WTC11 (cell line): ENCODE results near the gene SLC26A11. TPM values are rescaled to one million over a fixed set of nuclear protein-coding genes. Genes with fewer than 3 reads are reported as not detected.

Experiments used
- ATAC-seq: fragments of 200-7000 bp; cut with Tn5 transposase; 2 replicates; pipeline ENCODE4 v1.10.0; 2021; ENCODE audit warnings: mild to moderate bottlenecking, moderate library complexity
- CTCF ChIA-PET: fragments of 300-600 bp; sonication (Branson Sonifier 250); formaldehyde crosslinking; loops from one replicate; lab custom pipeline; 2021; ENCODE audit warnings: antibody characterized with exemption; lab: Charles Lee
- POLR2A ChIA-PET: fragments of 350-600 bp; sonication (Branson Sonifier 250); formaldehyde crosslinking; loops from one replicate; lab custom pipeline; 2021; ENCODE audit warnings: antibody characterized with exemption; lab: Charles Lee
- DNase-seq: peaks from one replicate; pipeline ENCODE4 v3.0.0; 2021; ENCODE audit warnings: low spot score
- H3K27ac Mint-ChIP-seq: 2 replicates; pipeline ENCODE4 v1.8.0; 2021; ENCODE audit warnings: mixed read lengths
- H3K27me3 Mint-ChIP-seq: 2 replicates; pipeline ENCODE4 v1.8.0; 2021; ENCODE audit warnings: low read depth, mild to moderate bottlenecking, moderate library complexity, mixed read lengths
- H3K36me3 Mint-ChIP-seq: 2 replicates; pipeline ENCODE4 v1.8.0; 2021; ENCODE audit warnings: mixed read lengths
- H3K4me1 Mint-ChIP-seq: 2 replicates; pipeline ENCODE4 v1.8.0; 2022; ENCODE audit warnings: mixed read lengths
- H3K4me3 Mint-ChIP-seq: 2 replicates; pipeline ENCODE4 v1.8.0; 2021; ENCODE audit warnings: mild to moderate bottlenecking, moderate library complexity, mixed read lengths
- H3K9me3 Mint-ChIP-seq: 2 replicates; pipeline ENCODE4 v1.8.0; 2021; ENCODE audit warnings: mixed read lengths
- AR ChIP-seq: fragments of 250-450 bp; sonication (Bioruptor Pico); IDR thresholded peaks from 2 replicates; pipeline ENCODE4 v1.9.0; 2021; ENCODE audit warnings: mild to moderate bottlenecking
- ATF6 ChIP-seq: sonication (generic); formaldehyde crosslinking; IDR thresholded peaks from 2 replicates; pipeline ENCODE4 v1.8.1; 2023; ENCODE audit warnings: mild to moderate bottlenecking, missing genetic modification reagents
- CREB1 ChIP-seq: sonication (generic); formaldehyde crosslinking; IDR thresholded peaks from 2 replicates; pipeline ENCODE4 v1.8.0; 2023; ENCODE audit warnings: mild to moderate bottlenecking, missing genetic modification reagents
- ELF4 ChIP-seq: sonication (generic); formaldehyde crosslinking; IDR thresholded peaks from 2 replicates; pipeline ENCODE4 v1.8.1; 2022; ENCODE audit warnings: low read depth, mild to moderate bottlenecking, moderate library complexity, missing genetic modification reagents
- FOXJ3 ChIP-seq: sonication (generic); formaldehyde crosslinking; IDR thresholded peaks from 2 replicates; pipeline ENCODE4 v1.9.0; 2021; ENCODE audit warnings: missing genetic modification reagents, mild to moderate bottlenecking, borderline replicate concordance
- FOXK1 ChIP-seq: sonication (generic); formaldehyde crosslinking; IDR thresholded peaks from 2 replicates; pipeline ENCODE4 v1.8.0; 2022; ENCODE audit warnings: mild to moderate bottlenecking, moderate library complexity, missing genetic modification reagents
- GTF2I ChIP-seq: fragments of 250-450 bp; sonication (Bioruptor Pico); conservative IDR thresholded peaks from 2 replicates; pipeline ENCODE4 v1.4.0; 2021; ENCODE audit warnings: mild to moderate bottlenecking
- MAX ChIP-seq: sonication (generic); formaldehyde crosslinking; IDR thresholded peaks from 2 replicates; pipeline ENCODE4 v1.8.0; 2022; ENCODE audit warnings: mild to moderate bottlenecking, missing genetic modification reagents
- PRRX2 ChIP-seq: fragments of 250-450 bp; sonication (Bioruptor Pico); IDR thresholded peaks from 2 replicates; pipeline ENCODE4 v1.8.0; 2021; ENCODE audit warnings: mild to moderate bottlenecking
- SMAD4 ChIP-seq: sonication (generic); formaldehyde crosslinking; IDR thresholded peaks from 2 replicates; pipeline ENCODE4 v1.8.0; 2022; ENCODE audit warnings: mild to moderate bottlenecking, missing genetic modification reagents
- TP53 ChIP-seq: sonication (generic); formaldehyde crosslinking; IDR thresholded peaks from 2 replicates; pipeline ENCODE4 v1.8.1; 2023; ENCODE audit warnings: mild to moderate bottlenecking, missing genetic modification reagents
- USF1 ChIP-seq: sonication (generic); formaldehyde crosslinking; IDR thresholded peaks from 2 replicates; pipeline ENCODE4 v1.8.0; 2022; ENCODE audit warnings: mild to moderate bottlenecking, missing genetic modification reagents
- ZNF121 ChIP-seq: sonication (generic); formaldehyde crosslinking; IDR thresholded peaks from 2 replicates; pipeline ENCODE4 v1.8.0; 2023; ENCODE audit warnings: missing genetic modification reagents
- ZNF219 ChIP-seq: sonication (generic); formaldehyde crosslinking; IDR thresholded peaks from 2 replicates; pipeline ENCODE4 v1.8.0; 2023; ENCODE audit warnings: missing genetic modification reagents, mild to moderate bottlenecking, borderline replicate concordance
- ZNF281 ChIP-seq: sonication (generic); formaldehyde crosslinking; IDR thresholded peaks from 2 replicates; pipeline ENCODE4 v1.8.0; 2023; ENCODE audit warnings: mild to moderate bottlenecking, missing genetic modification reagents
- ZNF416 ChIP-seq: fragments of 250-450 bp; sonication (Bioruptor Pico); IDR thresholded peaks from 2 replicates; pipeline ENCODE4 v1.9.0; 2021; ENCODE audit warnings: mild to moderate bottlenecking, inconsistent platforms
- ZNF425 ChIP-seq: fragments of 250-450 bp; sonication (Bioruptor Pico); conservative IDR thresholded peaks from 2 replicates; pipeline ENCODE4 v1.9.0; 2021; ENCODE audit warnings: mild to moderate bottlenecking
- ZNF671 ChIP-seq: fragments of 250-450 bp; sonication (Bioruptor Pico); IDR thresholded peaks from 2 replicates; pipeline ENCODE4 v1.8.0; 2021; ENCODE audit warnings: mild to moderate bottlenecking
- ZSCAN18 ChIP-seq: fragments of 250-450 bp; sonication (Bioruptor Pico); IDR thresholded peaks from 2 replicates; pipeline ENCODE4 v2.1.2; 2022; ENCODE audit warnings: mild to moderate bottlenecking, moderate library complexity
- total RNA-seq: library from RNA; stranded (reverse); gene quantifications from 3 replicates; pipeline ENCODE4 v1.2.3, GENCODE V29; 2021

Gene SLC26A11
- total RNA-seq, 1 experiment from 2014 or later, result 26.4 TPM

GRCh38 chr17:80189611-80190010 lies 30.6 kb upstream of the SLC26A11 start:
- H3K4me1 Mint-ChIP-seq, result no peaks in the 10 kb centered on the region
- POLR2A ChIA-PET, result interaction anchor here (0.6 kb wide), 1 partner anchor 757 kb away, joined by 3 read pairs; no protein-coding TSS in a partner anchor
- no peak for DNase-seq
- no peaks in the 10 kb centered on the region for H3K36me3 Mint-ChIP-seq
- H3K9me3 Mint-ChIP-seq, result no peaks in the 10 kb centered on the region
- TF ChIP-seq PRRX2 (CRISPR knock-in tag) (no peak), ZSCAN18 (CRISPR knock-in tag) (no peak), ZNF671 (CRISPR knock-in tag) (no peak), USF1 (CRISPR knock-in tag) (no peak), TP53 (no peak), FOXK1 (CRISPR knock-in tag) (no peak), SMAD4 (CRISPR knock-in tag) (no peak)
- TF ChIP-seq, all 79 proteins: peak for 0
- peak overlapping the region; percentile 60; the same call in 1 of the 2 replicates for H3K27ac Mint-ChIP-seq
- no peak for ATAC-seq
- CTCF ChIA-PET, result interaction anchor here (1.4 to 2.8 kb wide), 3 partner anchors 65 to 172 kb away, joined by 6 to 14 read pairs (median 8); partner anchors contain the start of gene GAA
- H3K4me3 Mint-ChIP-seq, result no peak overlapping the region
- H3K27me3 Mint-ChIP-seq, result no peaks in the 10 kb centered on the region

GRCh38 chr17:80190716-80191115 lies 29.5 kb upstream of the SLC26A11 start:
- Mint-ChIP-seq H3K36me3 (no peaks in the 10 kb centered on the region), H3K9me3 (no peaks in the 10 kb centered on the region), H3K27me3 (no peaks in the 10 kb centered on the region), H3K27ac (peak overlapping the region; percentile 87; the same call in 1 of the 2 replicates), H3K4me3 (no peak overlapping the region), H3K4me1 (no peaks in the 10 kb centered on the region)
- TF ChIP-seq ZNF416 (CRISPR knock-in tag) (no peak), FOXJ3 (CRISPR knock-in tag) (no peak), ZNF281 (CRISPR knock-in tag) (no peak), ELF4 (CRISPR knock-in tag) (no peak), MAX (CRISPR knock-in tag) (no peak), ZNF121 (CRISPR knock-in tag) (no peak), CREB1 (no peak), ATF6 (CRISPR knock-in tag) (no peak)
- ChIA-PET POLR2A (no interaction called here), CTCF (interaction anchor here (0.9 to 2.8 kb wide), 12 partner anchors 24 to 264 kb away, joined by 3 to 17 read pairs (median 5); partner anchors contain the start of gene GAA)
- no peak for DNase-seq
- no peak for ATAC-seq

GRCh38 chr17:80191192-80191591 lies 29.0 kb upstream of the SLC26A11 start:
- Mint-ChIP-seq H3K4me3 (no peak overlapping the region), H3K36me3 (no peaks in the 10 kb centered on the region), H3K9me3 (no peaks in the 10 kb centered on the region), H3K4me1 (no peaks in the 10 kb centered on the region), H3K27me3 (no peaks in the 10 kb centered on the region; the same call in 1 of the 2 replicates), H3K27ac (peak overlapping the region; percentile 87; the same call in 1 of the 2 replicates)
- peak; percentile 80 for ATAC-seq
- DNase-seq, result peak; percentile 68
- ChIA-PET POLR2A (no interaction called here), CTCF (interaction anchor here (0.6 to 2.8 kb wide), 18 partner anchors 25 to 264 kb away, joined by 3 to 17 read pairs (median 4); partner anchors contain the start of gene GAA)
- TF ChIP-seq ZNF416 (CRISPR knock-in tag) (no peak), GTF2I (CRISPR knock-in tag) (no peak), ZNF425 (CRISPR knock-in tag) (no peak), ZNF121 (CRISPR knock-in tag) (no peak), ZNF219 (no peak), ELF4 (CRISPR knock-in tag) (no peak), AR (CRISPR knock-in tag) (no peak)
